PC-3 (cell line): ENCODE data around the gene SRRM3. TPM values are rescaled to one million over a fixed set of nuclear protein-coding genes. Genes with fewer than 3 reads are reported as not detected.

Experiments
- ATAC-seq: fragments of 200-7000 bp; cut with Tn5 transposase; 2 replicates; pipeline ENCODE4 v1.9.1; 2020; ENCODE audit warnings: mild to moderate bottlenecking, moderate library complexity
- BruUV-seq: library from RNA; stranded (reverse); fragments of 400-500 nt; replicated peaks from 2 replicates; lab custom pipeline; 2021; lab: Mats Ljungman, UMichigan
- CTCF ChIA-PET: fragments of 300-600 bp; sonication (Branson Sonifier 250); formaldehyde crosslinking; loops from one replicate; lab custom pipeline; 2022; ENCODE audit warnings: antibody characterized with exemption; lab: Charles Lee
- POLR2A ChIA-PET: fragments of 300-600 bp; sonication (Branson Sonifier 250); formaldehyde crosslinking; loops from one replicate; lab custom pipeline; 2022; ENCODE audit warnings: antibody characterized with exemption; ENCODE audit not compliant: unreplicated experiment; lab: Charles Lee
- DNase-seq: peaks from one replicate; pipeline ENCODE4 v3.0.0-alpha.2; 2015
- H2AFZ ChIP-seq: fragments of 300-600 bp; sonication (generic); 2 replicates; pipeline ENCODE4 v1.6.0; 2016; ENCODE audit warnings: antibody characterized with exemption, low read length
- H3F3A ChIP-seq: fragments of 300-600 bp; sonication (generic); one replicate; pipeline ENCODE4 v1.6.0; 2017; ENCODE audit warnings: antibody characterized with exemption, low read length, control low read depth, mild to moderate bottlenecking; ENCODE audit not compliant: unreplicated experiment
- H3K27ac ChIP-seq: fragments of 300-600 bp; sonication (generic); 2 replicates; pipeline ENCODE4 v1.5.1; 2016; ENCODE audit warnings: mild to moderate bottlenecking, low read length
- H3K27me3 ChIP-seq: fragments of 300-600 bp; sonication (generic); 2 replicates; pipeline ENCODE4 v1.6.1; 2016; ENCODE audit warnings: low read length, mixed read lengths
- H3K36me3 ChIP-seq: fragments of 300-600 bp; sonication (generic); 2 replicates; pipeline ENCODE4 v1.6.1; 2016; ENCODE audit warnings: low read depth, mixed run types, low read length, mixed read lengths
- H3K4me1 ChIP-seq: fragments of 300-600 bp; sonication (generic); 2 replicates; pipeline ENCODE4 v1.5.1; 2016; ENCODE audit warnings: low read length; ENCODE audit not compliant: insufficient read depth
- H3K4me2 ChIP-seq: fragments of 300-600 bp; sonication (generic); 2 replicates; pipeline ENCODE4 v1.6.0; 2016; ENCODE audit warnings: low read length
- H3K4me3 ChIP-seq: fragments of 300-600 bp; sonication (generic); 2 replicates; pipeline ENCODE4 v1.5.1; 2016; ENCODE audit warnings: mild to moderate bottlenecking, low read length, mixed read lengths
- H3K79me2 ChIP-seq: fragments of 300-600 bp; sonication (generic); 2 replicates; pipeline ENCODE4 v1.6.1; 2017; ENCODE audit warnings: low read length, mixed read lengths
- H3K9ac ChIP-seq: fragments of 300-600 bp; sonication (generic); 2 replicates; pipeline ENCODE4 v1.6.0; 2016; ENCODE audit warnings: mild to moderate bottlenecking, low read length
- H3K9me2 ChIP-seq: fragments of 300-600 bp; sonication (generic); replicated peaks from 2 replicates; pipeline ENCODE4 v1.6.1; 2016; ENCODE audit warnings: mixed run types, low read length, mixed read lengths
- H3K9me3 ChIP-seq: fragments of 300-600 bp; sonication (generic); 2 replicates; pipeline ENCODE4 v1.6.1; 2016; ENCODE audit warnings: low read length, mixed read lengths
- H4K20me1 ChIP-seq: fragments of 300-600 bp; sonication (generic); 2 replicates; pipeline ENCODE4 v1.6.1; 2016; ENCODE audit warnings: low read length, mixed read lengths
- EZH2 ChIP-seq: fragments of 300-600 bp; sonication (generic); IDR thresholded peaks from one replicate; pipeline ENCODE4 v1.6.1; 2017; ENCODE audit warnings: antibody characterized with exemption, mild to moderate bottlenecking, low read length; ENCODE audit not compliant: unreplicated experiment
- EZH2phosphoT487 ChIP-seq: fragments of 300-600 bp; sonication (generic); IDR thresholded peaks from 2 replicates; pipeline ENCODE4 v1.6.1; 2018; ENCODE audit warnings: mild to moderate bottlenecking, antibody characterized with exemption, low read length, borderline replicate concordance
- intact Hi-C: fragments of 100-400 bp; cut with micrococcal nuclease; formaldehyde crosslinking; loops from 2 replicates; pipeline ENCODE4 v1.9.0; 2023
- total RNA-seq: library from RNA; depleted of rRNA; stranded (reverse); fragments of >200 nt; gene quantifications from 2 replicates; pipeline ENCODE4 v1.2.3, GENCODE V29; 2014
- TF ChIP-seq, protein P1 (sequence below): fragments of 300-600 bp; sonication (generic); conservative IDR thresholded peaks from 2 replicates; pipeline ENCODE4 v1.5.1; 2017; ENCODE audit warnings: antibody characterized with exemption, low read depth, mild to moderate bottlenecking, low read length

The SRRM3 gene
- total RNA-seq, 1 experiment from 2014 or later = 0.66 TPM

DNA sequence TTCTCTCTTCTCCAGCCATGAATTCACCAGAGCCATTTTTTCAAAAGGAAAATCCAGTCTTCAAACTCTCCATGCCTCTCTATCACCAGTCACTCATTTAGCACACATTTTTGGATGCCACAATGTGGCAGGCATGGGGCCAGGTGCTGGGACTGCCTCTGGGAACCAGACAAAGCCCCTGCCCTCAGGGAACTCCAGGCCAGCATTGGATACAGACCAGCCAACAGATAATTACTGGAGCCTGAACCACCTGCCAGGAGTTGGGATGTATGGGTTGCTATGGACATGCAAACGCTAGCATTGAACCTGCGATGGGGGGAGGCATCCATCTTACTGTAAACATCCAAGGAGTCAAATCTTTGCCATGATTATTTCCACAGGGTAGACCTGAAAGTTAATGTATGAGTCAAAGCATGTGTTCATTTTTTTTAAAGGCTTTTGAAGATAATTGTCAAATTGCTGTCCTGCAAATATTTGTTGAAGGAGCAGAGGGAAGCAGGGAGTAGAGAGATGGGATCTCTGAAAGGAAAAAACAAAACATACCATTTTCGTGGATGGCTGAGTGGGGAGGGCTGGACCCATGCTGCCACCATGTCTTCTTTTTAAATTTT lies 43.2 kb downstream of the SRRM3 start:
- Histone ChIP-seq H4K20me1 (no peaks in the 10 kb centered on the region), H3K4me3 (no peak overlapping the region), H2AFZ (no peak overlapping the region), H3K4me2 (no peak overlapping the region), H3K36me3 (no peaks in the 10 kb centered on the region), H3K79me2 (no peaks in the 10 kb centered on the region), H3K9ac (no peak overlapping the region), H3K27me3 (no peaks in the 10 kb centered on the region), H3K27ac (no peak overlapping the region), H3K9me2 (no peaks in the 10 kb centered on the region), H3F3A (no peaks in the 10 kb centered on the region), H3K9me3 (no peaks in the 10 kb centered on the region), H3K4me1 (no peaks in the 10 kb centered on the region)
- no TSS peak for BruUV-seq
- no peak for ATAC-seq
- ChIA-PET CTCF (no interaction called here), POLR2A (no interaction called here)
- intact Hi-C loops = no loop called here
- DNase-seq = no peak
- TF ChIP-seq EZH2 (no peak), EZH2phosphoT487 (no peak)
- TF ChIP-seq, protein P1, sequence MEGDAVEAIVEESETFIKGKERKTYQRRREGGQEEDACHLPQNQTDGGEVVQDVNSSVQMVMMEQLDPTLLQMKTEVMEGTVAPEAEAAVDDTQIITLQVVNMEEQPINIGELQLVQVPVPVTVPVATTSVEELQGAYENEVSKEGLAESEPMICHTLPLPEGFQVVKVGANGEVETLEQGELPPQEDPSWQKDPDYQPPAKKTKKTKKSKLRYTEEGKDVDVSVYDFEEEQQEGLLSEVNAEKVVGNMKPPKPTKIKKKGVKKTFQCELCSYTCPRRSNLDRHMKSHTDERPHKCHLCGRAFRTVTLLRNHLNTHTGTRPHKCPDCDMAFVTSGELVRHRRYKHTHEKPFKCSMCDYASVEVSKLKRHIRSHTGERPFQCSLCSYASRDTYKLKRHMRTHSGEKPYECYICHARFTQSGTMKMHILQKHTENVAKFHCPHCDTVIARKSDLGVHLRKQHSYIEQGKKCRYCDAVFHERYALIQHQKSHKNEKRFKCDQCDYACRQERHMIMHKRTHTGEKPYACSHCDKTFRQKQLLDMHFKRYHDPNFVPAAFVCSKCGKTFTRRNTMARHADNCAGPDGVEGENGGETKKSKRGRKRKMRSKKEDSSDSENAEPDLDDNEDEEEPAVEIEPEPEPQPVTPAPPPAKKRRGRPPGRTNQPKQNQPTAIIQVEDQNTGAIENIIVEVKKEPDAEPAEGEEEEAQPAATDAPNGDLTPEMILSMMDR = no peak

DNA sequence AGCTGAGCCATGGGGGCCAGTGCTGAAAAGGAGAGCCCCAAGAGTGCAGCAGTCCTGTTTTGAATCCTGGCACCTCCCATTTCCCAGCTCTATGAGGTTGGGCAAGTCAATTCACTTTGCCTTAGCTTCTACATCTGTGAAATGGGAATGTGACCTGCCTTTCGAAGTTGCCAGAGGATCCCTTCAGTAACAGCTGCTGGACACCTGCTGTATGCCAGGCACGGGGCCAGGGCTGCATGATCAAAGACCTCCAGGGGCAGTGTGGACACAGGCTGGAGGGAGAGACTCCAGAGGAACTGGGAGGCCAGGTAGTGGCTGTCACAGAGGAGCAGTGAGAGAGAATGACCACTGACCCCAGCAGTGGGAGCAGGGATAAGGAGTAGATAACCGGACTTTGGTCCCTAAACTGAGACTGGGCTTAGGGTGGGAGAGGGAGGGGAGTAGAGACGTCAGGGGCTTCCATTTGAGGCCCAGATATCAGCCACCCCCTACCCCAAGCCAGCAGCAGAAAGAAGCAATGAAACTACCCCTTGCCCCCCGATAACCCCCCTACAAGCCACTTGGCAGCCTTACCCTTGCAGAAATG lies 45.2 kb downstream of the SRRM3 start:
- Histone ChIP-seq H3K27me3 (no peaks in the 10 kb centered on the region), H3K9ac (no peak overlapping the region), H3F3A (no peaks in the 10 kb centered on the region), H3K4me1 (no peaks in the 10 kb centered on the region), H3K36me3 (no peaks in the 10 kb centered on the region), H2AFZ (no peak overlapping the region), H3K79me2 (no peaks in the 10 kb centered on the region), H3K9me2 (no peaks in the 10 kb centered on the region), H3K4me3 (no peak overlapping the region), H3K9me3 (no peaks in the 10 kb centered on the region), H3K27ac (no peak overlapping the region), H3K4me2 (no peak overlapping the region), H4K20me1 (no peaks in the 10 kb centered on the region)
- POLR2A ChIA-PET = no interaction called here
- TF ChIP-seq EZH2 = no peak
- no peak for TF ChIP-seq EZH2phosphoT487
- TF ChIP-seq, protein P1 = no peak
- ATAC-seq (no peak), DNase-seq (no peak)
- intact Hi-C loops = no loop called here
- CTCF ChIA-PET = no interaction called here
- BruUV-seq = no TSS peak

DNA sequence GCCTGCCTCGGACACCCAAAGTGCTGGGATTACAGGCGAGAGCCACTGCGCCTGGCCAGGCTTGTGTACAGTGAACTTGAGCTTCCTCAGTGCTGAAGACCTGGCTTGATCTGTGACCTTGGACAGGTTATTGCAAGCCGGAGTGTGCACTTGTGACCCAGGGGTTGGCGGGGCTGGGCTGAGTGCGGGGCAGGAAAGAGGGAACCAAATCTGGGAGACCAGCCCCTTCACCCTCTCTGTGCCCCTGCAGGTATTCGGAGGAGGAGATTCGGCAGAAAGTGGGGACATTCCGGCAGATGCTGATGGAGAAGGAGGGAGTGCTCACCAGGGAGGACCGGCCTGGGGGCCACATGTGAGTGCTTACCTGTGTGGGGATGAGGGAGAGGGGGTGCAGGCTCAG lies 46.2 kb downstream of the SRRM3 start:
- Histone ChIP-seq H3K27me3 (no peaks in the 10 kb centered on the region), H3K4me1 (no peaks in the 10 kb centered on the region), H2AFZ (no peak overlapping the region), H3K79me2 (no peaks in the 10 kb centered on the region), H3F3A (no peaks in the 10 kb centered on the region), H3K9me3 (no peaks in the 10 kb centered on the region), H3K27ac (no peak overlapping the region), H3K9ac (no peak overlapping the region), H3K4me3 (no peak overlapping the region), H3K36me3 (no peaks in the 10 kb centered on the region), H3K4me2 (no peak overlapping the region), H3K9me2 (no peaks in the 10 kb centered on the region), H4K20me1 (no peaks in the 10 kb centered on the region)
- TF ChIP-seq, protein P1 = no peak
- no peak for TF ChIP-seq EZH2phosphoT487
- no peak for TF ChIP-seq EZH2
- POLR2A ChIA-PET = no interaction called here
- intact Hi-C loops = no loop called here
- no peak for DNase-seq
- no peak for ATAC-seq
- CTCF ChIA-PET = no interaction called here
- BruUV-seq = no TSS peak
